ENCODE measurements around the gene PLEKHA8.

GRCh38 chr7:30168835-30169573 lies 140.8 kb downstream of the PLEKHA8 start:
- TF ChIP-seq CTCF (IDR thresholded peaks at IDR 0.05), result no peak
- no peak for TF ChIP-seq EZH2phosphoT487 (IDR thresholded peaks at IDR 0.05)
- TF ChIP-seq EZH2 (IDR thresholded peaks at IDR 0.05), result no peak
